A673 (cell line): ENCODE data around the gene SDK1. TPM values are rescaled to one million over a fixed set of nuclear protein-coding genes. Genes with fewer than 3 reads are reported as not detected.

Experiments used
- BruUV-seq: library from RNA; stranded (reverse); fragments of 400-500 nt; replicated peaks from 2 replicates; lab custom pipeline; 2021; lab: Mats Ljungman, UMichigan
- CTCF ChIA-PET: fragments of 300-600 bp; sonication (Branson Sonifier 250); formaldehyde crosslinking; loops from one replicate; lab custom pipeline; 2022; ENCODE audit warnings: antibody characterized with exemption; lab: Charles Lee
- POLR2A ChIA-PET: fragments of 300-600 bp; sonication (Branson Sonifier 250); formaldehyde crosslinking; loops from one replicate; lab custom pipeline; 2022; ENCODE audit warnings: antibody characterized with exemption; ENCODE audit not compliant: low non-redundant PET; lab: Charles Lee
- DNase-seq: peaks from one replicate; pipeline ENCODE4 v3.0.0-alpha.2; 2015; ENCODE audit warnings: low spot score
- H3K27ac ChIP-seq: fragments of 200-600 bp; sonication (generic); 2 replicates; pipeline ENCODE4 v1.5.1; 2016; ENCODE audit warnings: mixed run types, low read depth, mild to moderate bottlenecking, mixed read lengths, antibody characterized with exemption, low read length; ENCODE audit not compliant: poor library complexity, severe bottlenecking
- H3K27me3 ChIP-seq: fragments of 200-600 bp; sonication (generic); replicated peaks from 2 replicates; pipeline ENCODE4 v1.6.1; 2017; ENCODE audit warnings: mixed run types, low read depth, mild to moderate bottlenecking, mixed read lengths, antibody characterized with exemption, low read length; ENCODE audit not compliant: insufficient read depth, poor library complexity
- H3K36me3 ChIP-seq: fragments of 200-600 bp; sonication (generic); 2 replicates; pipeline ENCODE4 v1.6.1; 2016; ENCODE audit warnings: mixed run types, mild to moderate bottlenecking, mixed read lengths, antibody characterized with exemption, low read length; ENCODE audit not compliant: insufficient read depth, poor library complexity, severe bottlenecking
- H3K4me1 ChIP-seq: fragments of 200-600 bp; sonication (generic); 2 replicates; pipeline ENCODE4 v1.6.1; 2017; ENCODE audit warnings: mixed run types, mild to moderate bottlenecking, mixed read lengths, antibody characterized with exemption, low read length; ENCODE audit not compliant: insufficient read depth, poor library complexity, severe bottlenecking
- H3K4me3 ChIP-seq: fragments of 200-600 bp; sonication (generic); 2 replicates; pipeline ENCODE4 v1.5.1; 2016; ENCODE audit warnings: low read depth, mixed run types, mild to moderate bottlenecking, mixed read lengths, low read length; ENCODE audit not compliant: poor library complexity, severe bottlenecking
- H3K9me3 ChIP-seq: fragments of 200-600 bp; sonication (generic); 2 replicates; pipeline ENCODE4 v1.6.1; 2016; ENCODE audit warnings: mixed run types, low read depth, mild to moderate bottlenecking, mixed read lengths, antibody characterized with exemption, low read length; ENCODE audit not compliant: poor library complexity, severe bottlenecking
- CTCF ChIP-seq: fragments of 300-800, 200-600 bp; sonication (generic); conservative IDR thresholded peaks from 2 replicates; pipeline ENCODE4 v1.5.1; 2017; ENCODE audit warnings: low read depth, mild to moderate bottlenecking, antibody characterized with exemption, low read length, moderate library complexity, mixed read lengths
- EZH2 ChIP-seq: fragments of 200-600 bp; sonication (generic); IDR thresholded peaks from 2 replicates; pipeline ENCODE4 v1.6.1; 2017; ENCODE audit warnings: borderline replicate concordance, low read depth, mild to moderate bottlenecking, mixed read lengths, antibody characterized with exemption, low read length; ENCODE audit not compliant: poor library complexity, severe bottlenecking
- intact Hi-C: fragments of 100-400 bp; cut with micrococcal nuclease; formaldehyde crosslinking; loops from one replicate; pipeline ENCODE4 v1.10.0; 2022; ENCODE audit not compliant: unreplicated experiment
- total RNA-seq: library from RNA; stranded (reverse); gene quantifications from 2 replicates; pipeline ENCODE4 v1.2.3, GENCODE V29; 2021

Gene SDK1
- total RNA-seq, 1 experiment from 2014 or later = 14.7 TPM

- TF ChIP-seq EZH2 (no peak), CTCF (no peak)
- Histone ChIP-seq H3K36me3 (no peaks in the 10 kb centered on the region), H3K4me1 (no peaks in the 10 kb centered on the region), H3K27me3 (no peaks in the 10 kb centered on the region), H3K9me3 (no peaks in the 10 kb centered on the region), H3K4me3 (no peak overlapping the region), H3K27ac (no peak overlapping the region)
- intact Hi-C loops = no loop called here
- POLR2A ChIA-PET = no interaction called here
- BruUV-seq = no TSS peak
- DNase-seq = no peak
- CTCF ChIA-PET = no interaction called here
Measured at GRCh38 chr7:3994764-3995163, 693.7 kb downstream of the SDK1 start.

- Histone ChIP-seq H3K4me1 (no peaks in the 10 kb centered on the region), H3K27ac (no peak overlapping the region), H3K36me3 (no peaks in the 10 kb centered on the region), H3K9me3 (no peaks in the 10 kb centered on the region), H3K27me3 (no peaks in the 10 kb centered on the region), H3K4me3 (no peak overlapping the region)
- BruUV-seq = no TSS peak
- ChIA-PET CTCF (no interaction called here), POLR2A (no interaction called here)
- peak; percentile 25; the same call in 1 of the 2 replicates for TF ChIP-seq CTCF
- TF ChIP-seq EZH2 = no peak
- intact Hi-C loops = no loop called here
- peak; percentile 15 for DNase-seq
Measured at GRCh38 chr7:3995187-3995586, 694.1 kb downstream of the SDK1 start.

GRCh38 chr7:3998060-3998459 is 697.0 kb downstream of the SDK1 start:
- Histone ChIP-seq H3K4me1 (no peaks in the 10 kb centered on the region), H3K27me3 (no peaks in the 10 kb centered on the region), H3K4me3 (no peak overlapping the region), H3K9me3 (no peaks in the 10 kb centered on the region), H3K36me3 (no peaks in the 10 kb centered on the region), H3K27ac (no peak overlapping the region)
- TF ChIP-seq EZH2 (no peak), CTCF (no peak)
- DNase-seq = no peak
- intact Hi-C loops = no loop called here
- CTCF ChIA-PET = no interaction called here
- BruUV-seq = no TSS peak
- POLR2A ChIA-PET = no interaction called here
